Choroid plexus epithelial cell (primary cell): Measurements from ENCODE around the gene KLF7.
A peak's percentile ranks its signal among the peaks of the same experiment; 100 is the strongest.

Experiments
- DNase-seq: peaks from one replicate; pipeline ENCODE4 v3.0.0-alpha.2; 2010; ENCODE audit warnings: low read depth
- H3K4me3 ChIP-seq: 2 replicates; pipeline ENCODE4 v1.5.1; 2011; ENCODE audit warnings: low read depth, mild to moderate bottlenecking, control low read depth, low read length, moderate library complexity
- TF ChIP-seq, protein P1 (sequence below): conservative IDR thresholded peaks from 2 replicates; pipeline ENCODE4 v1.5.1; 2011; ENCODE audit warnings: low read depth, mild to moderate bottlenecking, control low read depth, inconsistent platforms, low read length, moderate library complexity

The KLF7 gene

DNA sequence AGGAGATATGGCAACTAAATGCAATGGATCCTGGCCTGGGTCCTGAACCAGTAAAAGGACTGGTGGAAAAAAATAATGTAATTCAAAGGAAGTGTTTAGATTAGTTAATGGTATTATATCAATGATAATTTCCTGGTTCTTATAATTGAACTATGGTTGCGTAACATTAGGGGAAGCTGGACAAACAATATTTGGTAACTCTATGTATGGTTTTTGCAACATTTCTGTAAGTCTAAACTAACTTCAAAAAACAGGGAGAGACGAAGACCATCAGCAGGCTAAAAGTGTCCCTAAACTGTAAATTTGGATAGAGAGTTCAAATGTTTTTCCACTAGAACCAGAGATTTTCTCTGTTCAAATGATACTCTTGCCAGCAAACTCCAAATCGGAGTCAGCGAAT is 36.9 kb downstream of the KLF7 start:
- no peak for DNase-seq
- TF ChIP-seq, protein P1, sequence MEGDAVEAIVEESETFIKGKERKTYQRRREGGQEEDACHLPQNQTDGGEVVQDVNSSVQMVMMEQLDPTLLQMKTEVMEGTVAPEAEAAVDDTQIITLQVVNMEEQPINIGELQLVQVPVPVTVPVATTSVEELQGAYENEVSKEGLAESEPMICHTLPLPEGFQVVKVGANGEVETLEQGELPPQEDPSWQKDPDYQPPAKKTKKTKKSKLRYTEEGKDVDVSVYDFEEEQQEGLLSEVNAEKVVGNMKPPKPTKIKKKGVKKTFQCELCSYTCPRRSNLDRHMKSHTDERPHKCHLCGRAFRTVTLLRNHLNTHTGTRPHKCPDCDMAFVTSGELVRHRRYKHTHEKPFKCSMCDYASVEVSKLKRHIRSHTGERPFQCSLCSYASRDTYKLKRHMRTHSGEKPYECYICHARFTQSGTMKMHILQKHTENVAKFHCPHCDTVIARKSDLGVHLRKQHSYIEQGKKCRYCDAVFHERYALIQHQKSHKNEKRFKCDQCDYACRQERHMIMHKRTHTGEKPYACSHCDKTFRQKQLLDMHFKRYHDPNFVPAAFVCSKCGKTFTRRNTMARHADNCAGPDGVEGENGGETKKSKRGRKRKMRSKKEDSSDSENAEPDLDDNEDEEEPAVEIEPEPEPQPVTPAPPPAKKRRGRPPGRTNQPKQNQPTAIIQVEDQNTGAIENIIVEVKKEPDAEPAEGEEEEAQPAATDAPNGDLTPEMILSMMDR: no peak
- H3K4me3 ChIP-seq: no peak overlapping the region

DNA sequence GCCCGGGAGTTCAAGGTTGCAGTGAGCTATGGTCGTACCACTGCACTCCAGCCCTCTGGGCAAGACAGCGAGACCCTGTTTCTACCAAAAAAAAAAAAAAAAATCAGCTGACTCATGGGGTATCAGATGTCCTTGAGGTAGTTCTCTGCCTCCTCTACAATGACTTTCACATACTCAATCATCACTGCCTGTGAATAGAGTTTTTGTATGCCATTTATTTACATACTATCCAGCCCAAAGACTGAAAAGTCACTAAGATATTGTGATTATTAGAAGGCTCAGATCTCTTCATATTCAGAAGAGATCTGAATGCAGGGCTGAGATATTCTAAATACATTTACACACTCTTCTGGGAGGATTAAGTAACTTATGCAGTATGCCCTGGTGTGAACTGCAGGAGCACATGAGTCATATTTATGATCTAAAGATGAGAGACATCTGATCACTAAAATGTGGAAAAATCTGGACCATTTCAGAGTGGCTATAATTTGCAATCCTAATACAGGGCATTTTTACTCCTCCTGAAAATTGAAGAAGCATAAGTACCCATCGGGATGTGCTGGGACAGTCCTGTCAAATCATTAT is 38.9 kb downstream of the KLF7 start:
- TF ChIP-seq, protein P1: no peak
- H3K4me3 ChIP-seq: no peak overlapping the region
- DNase-seq: peak; percentile 65

DNA sequence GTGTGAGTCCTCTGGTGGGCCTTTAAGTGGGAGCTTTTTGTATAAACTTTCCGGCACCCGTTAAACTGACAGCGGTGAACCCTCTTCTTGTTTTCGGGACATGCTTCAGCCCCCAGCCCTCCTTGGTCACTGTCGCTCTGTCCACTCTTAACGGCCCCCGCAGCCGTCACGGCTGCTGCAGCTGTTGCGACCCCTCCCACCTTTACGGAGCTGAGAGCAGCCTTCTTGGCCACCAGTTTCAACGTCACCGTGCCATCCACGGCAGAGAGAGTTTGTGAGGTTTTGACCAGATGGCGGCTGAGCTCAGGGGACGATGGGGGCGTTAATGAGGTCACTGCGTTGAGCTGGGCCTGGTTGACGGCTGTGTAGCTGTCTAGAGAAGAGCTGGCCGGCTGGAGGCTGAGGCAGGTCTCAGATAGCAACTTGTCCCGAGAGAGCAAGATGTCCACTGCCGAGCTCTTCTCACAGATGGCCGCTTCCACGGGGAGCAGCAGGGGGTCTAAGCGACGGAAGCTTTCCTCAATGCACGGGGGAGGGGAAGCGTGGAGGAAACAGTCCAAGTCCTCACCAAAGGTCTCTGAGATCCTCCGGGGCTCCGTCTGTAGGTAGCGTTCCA is 41.9 kb downstream of the KLF7 start:
- H3K4me3 ChIP-seq: no peak overlapping the region
- no peak for DNase-seq
- TF ChIP-seq, protein P1: no peak

DNA sequence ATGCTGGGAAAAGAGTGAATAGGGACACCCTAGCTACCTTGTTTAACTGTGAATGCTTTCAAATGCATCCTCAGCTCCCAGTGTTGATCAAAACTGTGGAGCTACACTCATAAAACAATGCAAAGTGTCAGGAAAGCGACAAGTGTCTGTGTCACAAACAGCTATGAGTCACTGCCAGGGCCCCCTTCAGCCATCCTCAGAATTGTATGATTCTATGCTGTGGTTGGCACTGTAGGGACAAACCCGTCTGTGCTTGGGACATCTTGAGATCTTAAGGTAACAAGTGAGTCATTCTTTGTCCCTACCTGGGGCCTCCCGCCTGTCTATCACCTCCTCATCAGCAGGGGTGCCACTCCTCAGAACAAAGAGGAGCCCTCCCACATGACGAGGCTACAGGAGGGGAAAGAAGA is 42.4 kb downstream of the KLF7 start:
- DNase-seq: no peak

DNA sequence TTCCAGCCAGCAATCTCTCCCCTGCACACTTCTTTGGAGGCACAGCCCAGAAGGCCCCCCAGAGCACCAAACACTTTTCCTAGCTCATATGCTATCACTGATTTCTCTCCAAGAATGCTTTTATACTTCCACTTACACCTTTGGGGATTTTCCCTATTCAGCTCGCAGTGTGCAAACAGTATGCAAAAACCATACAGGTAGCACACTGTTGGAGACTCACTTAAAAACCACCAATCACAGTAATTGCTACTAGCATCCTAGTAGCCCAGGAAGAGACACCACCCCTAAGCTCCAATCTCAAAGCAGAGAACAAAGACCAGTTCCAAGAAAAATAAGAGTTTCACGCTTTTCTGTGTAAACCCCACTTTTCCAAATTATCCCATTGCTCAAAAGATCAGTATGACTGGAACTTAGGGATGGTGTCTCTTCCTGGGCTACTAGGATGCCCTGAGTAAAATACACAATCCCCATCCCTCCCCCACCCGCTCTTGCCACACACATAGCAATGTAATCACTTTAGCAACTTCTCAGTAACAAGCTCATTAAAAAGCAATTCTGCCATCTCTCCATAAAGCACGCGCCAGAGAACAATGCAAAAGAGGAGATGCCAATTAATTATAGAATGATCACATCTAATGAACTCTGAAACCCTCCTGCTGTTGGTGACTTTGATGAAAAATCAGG is 43.0 kb downstream of the KLF7 start:
- TF ChIP-seq, protein P1: no peak
- no peak for DNase-seq
- no peak overlapping the region for H3K4me3 ChIP-seq

More for the DNA sequence above, 42.4 kb downstream of the KLF7 start:
- H3K4me3 ChIP-seq: no peak overlapping the region
- TF ChIP-seq, protein P1: no peak

DNA sequence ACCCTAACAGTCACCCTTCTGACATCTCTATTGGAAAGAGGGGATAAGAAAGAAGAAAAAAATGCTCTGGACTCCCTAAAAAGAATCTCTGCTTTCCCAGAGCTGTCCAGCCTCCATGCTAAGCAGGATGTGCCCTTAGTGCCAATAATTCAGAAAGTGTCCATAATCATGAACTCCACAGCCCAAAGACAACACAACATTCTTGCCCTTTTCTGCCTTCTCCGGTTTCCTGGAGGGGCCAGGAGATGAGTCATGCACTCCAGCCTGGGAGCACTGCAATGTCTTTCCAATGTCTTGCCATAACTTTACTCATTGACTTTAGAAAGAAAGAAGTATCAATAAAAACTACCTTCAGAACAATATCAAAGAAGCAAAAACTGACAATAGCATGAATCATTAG is 44.0 kb downstream of the KLF7 start:
- DNase-seq: peak; percentile 82
- no peak overlapping the region for H3K4me3 ChIP-seq
- TF ChIP-seq, protein P1: no peak

DNA sequence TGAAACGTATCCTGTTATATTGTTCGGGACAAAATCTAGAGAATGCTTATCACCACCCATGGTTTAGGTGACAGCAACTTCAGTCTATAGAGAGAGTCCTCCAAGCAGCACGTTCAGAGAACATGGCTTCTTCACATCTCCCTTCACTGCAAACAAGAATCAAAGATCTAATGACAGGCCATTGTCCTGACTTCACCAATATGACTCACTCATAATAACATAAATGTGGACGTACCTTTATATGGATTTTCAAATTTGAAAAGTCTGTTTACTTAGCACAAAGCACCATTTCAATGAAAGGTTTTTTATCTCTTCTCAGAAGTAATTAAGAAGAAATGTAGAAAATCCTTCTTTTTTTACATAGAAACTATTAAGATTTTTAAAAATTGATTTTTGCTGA is 46.7 kb downstream of the KLF7 start:
- DNase-seq: no peak
- TF ChIP-seq, protein P1: no peak
- no peak overlapping the region for H3K4me3 ChIP-seq
